SK-N-MC (cell line): ENCODE data around the gene CYP2B6.
"Not testable (repeated sequence)": the region's sequence is repeated elsewhere in the genome, so short reads cannot be mapped to it uniquely, and the experiment has no call there.

Experiments
- EZH2 ChIP-seq: fragments of 200-600 bp; sonication (generic); IDR thresholded peaks from one replicate; pipeline ENCODE4 v1.6.1; 2017; ENCODE audit warnings: antibody characterized with exemption
- POLR2AphosphoS5 ChIP-seq: IDR thresholded peaks from 2 replicates; pipeline ENCODE4 v1.6.1; 2012; ENCODE audit warnings: mild to moderate bottlenecking, low read depth, low read length, borderline replicate concordance

GRCh38 chr19:40968065-40968464 is 23.0 kb upstream of the CYP2B6 start:
- not testable (repeated sequence) for TF ChIP-seq POLR2AphosphoS5, EZH2
